SU-DHL-6 (cell line): Measurements from ENCODE around the gene RNF144A.

Experiments used
- EZH2phosphoT487 ChIP-seq: fragments of 200-600 bp; sonication (generic), shearing (Covaris generic); conservative IDR thresholded peaks from 2 replicates; pipeline ENCODE4 v1.6.1; 2018; ENCODE audit warnings: mild to moderate bottlenecking, antibody characterized with exemption, low read length, moderate library complexity, mixed read lengths
- TF ChIP-seq, protein P1 (sequence below): fragments of 200-600 bp; sonication (generic); IDR thresholded peaks from one replicate; pipeline ENCODE4 v1.5.1; 2017; ENCODE audit warnings: antibody characterized with exemption, mild to moderate bottlenecking, low read length, moderate library complexity; ENCODE audit not compliant: insufficient read depth, poor library complexity, severe bottlenecking

GRCh38 chr2:6977113-6977741 is 60.0 kb downstream of the RNF144A start:
- TF ChIP-seq, protein P1, sequence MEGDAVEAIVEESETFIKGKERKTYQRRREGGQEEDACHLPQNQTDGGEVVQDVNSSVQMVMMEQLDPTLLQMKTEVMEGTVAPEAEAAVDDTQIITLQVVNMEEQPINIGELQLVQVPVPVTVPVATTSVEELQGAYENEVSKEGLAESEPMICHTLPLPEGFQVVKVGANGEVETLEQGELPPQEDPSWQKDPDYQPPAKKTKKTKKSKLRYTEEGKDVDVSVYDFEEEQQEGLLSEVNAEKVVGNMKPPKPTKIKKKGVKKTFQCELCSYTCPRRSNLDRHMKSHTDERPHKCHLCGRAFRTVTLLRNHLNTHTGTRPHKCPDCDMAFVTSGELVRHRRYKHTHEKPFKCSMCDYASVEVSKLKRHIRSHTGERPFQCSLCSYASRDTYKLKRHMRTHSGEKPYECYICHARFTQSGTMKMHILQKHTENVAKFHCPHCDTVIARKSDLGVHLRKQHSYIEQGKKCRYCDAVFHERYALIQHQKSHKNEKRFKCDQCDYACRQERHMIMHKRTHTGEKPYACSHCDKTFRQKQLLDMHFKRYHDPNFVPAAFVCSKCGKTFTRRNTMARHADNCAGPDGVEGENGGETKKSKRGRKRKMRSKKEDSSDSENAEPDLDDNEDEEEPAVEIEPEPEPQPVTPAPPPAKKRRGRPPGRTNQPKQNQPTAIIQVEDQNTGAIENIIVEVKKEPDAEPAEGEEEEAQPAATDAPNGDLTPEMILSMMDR, result no peak
- no peak for TF ChIP-seq EZH2phosphoT487
